Liver (tissue), 3 donors: ENCODE data around the gene SMIM45.

Experiments used
- CTCF ChIP-seq: fragments of 150-350 bp; IDR thresholded peaks from 2 replicates; pipeline ENCODE4 v1.5.1; 2017; ENCODE audit warnings: improper control_type of control experiment, low read depth, low read length; ENCODE audit not compliant: missing input control
- EGR1 ChIP-seq, 2 donors: IDR thresholded peaks; 2 replicates each; pipeline ENCODE4 v1.6.1; 2016 to 2018; ENCODE audit warnings: antibody characterized with exemption in 2 of 2, low read depth in 2 of 2
- JUND ChIP-seq, 2 donors: IDR thresholded peaks; 2 replicates each; pipeline ENCODE4 v1.6.1; 2016; ENCODE audit warnings: antibody characterized with exemption in 2 of 2
- NR2F2 ChIP-seq: IDR thresholded peaks from 2 replicates; pipeline ENCODE4 v1.6.1; 2016; ENCODE audit warnings: antibody characterized with exemption
- RAD21 ChIP-seq, 2 donors: IDR thresholded peaks; 2 replicates each; pipeline ENCODE4 v1.6.1; 2016; ENCODE audit warnings: antibody characterized with exemption in 2 of 2, mild to moderate bottlenecking in 2 of 2
- RXRA ChIP-seq, 2 donors: IDR thresholded peaks; 2 replicates each; pipeline ENCODE4 v1.6.1; 2017 to 2018; ENCODE audit warnings: antibody characterized with exemption in 2 of 2, mild to moderate bottlenecking in 1 of 2
- SP1 ChIP-seq: IDR thresholded peaks from 2 replicates; pipeline ENCODE4 v1.6.1; 2018; ENCODE audit warnings: antibody characterized with exemption, mild to moderate bottlenecking
- TAF1 ChIP-seq: conservative IDR thresholded peaks from 2 replicates; pipeline ENCODE4 v1.6.1; 2016; ENCODE audit warnings: antibody characterized with exemption, mild to moderate bottlenecking
- YY1 ChIP-seq: IDR thresholded peaks from 2 replicates; pipeline ENCODE4 v1.6.1; 2016; ENCODE audit warnings: antibody characterized with exemption, mild to moderate bottlenecking
- TF ChIP-seq, protein P1 (sequence below): IDR thresholded peaks from 2 replicates; pipeline ENCODE4 v1.6.1; 2016; ENCODE audit warnings: antibody characterized with exemption
- donor health status: healthy.
- donor health status: healthy.

GRCh38 chr22:41957941-41958556, 6.1 kb downstream of the SMIM45 start:
- no peak for TF ChIP-seq EGR1 (IDR thresholded peaks at IDR 0.05; ENCODE audit: low read depth in 2 of 2)
- TF ChIP-seq RAD21 (IDR thresholded peaks at IDR 0.05): no peak
- no peak for TF ChIP-seq CTCF
- no peak for TF ChIP-seq TAF1
- no peak for TF ChIP-seq SP1
- no peak for TF ChIP-seq JUND (IDR thresholded peaks at IDR 0.05)
- TF ChIP-seq NR2F2: no peak
- TF ChIP-seq, protein P1, sequence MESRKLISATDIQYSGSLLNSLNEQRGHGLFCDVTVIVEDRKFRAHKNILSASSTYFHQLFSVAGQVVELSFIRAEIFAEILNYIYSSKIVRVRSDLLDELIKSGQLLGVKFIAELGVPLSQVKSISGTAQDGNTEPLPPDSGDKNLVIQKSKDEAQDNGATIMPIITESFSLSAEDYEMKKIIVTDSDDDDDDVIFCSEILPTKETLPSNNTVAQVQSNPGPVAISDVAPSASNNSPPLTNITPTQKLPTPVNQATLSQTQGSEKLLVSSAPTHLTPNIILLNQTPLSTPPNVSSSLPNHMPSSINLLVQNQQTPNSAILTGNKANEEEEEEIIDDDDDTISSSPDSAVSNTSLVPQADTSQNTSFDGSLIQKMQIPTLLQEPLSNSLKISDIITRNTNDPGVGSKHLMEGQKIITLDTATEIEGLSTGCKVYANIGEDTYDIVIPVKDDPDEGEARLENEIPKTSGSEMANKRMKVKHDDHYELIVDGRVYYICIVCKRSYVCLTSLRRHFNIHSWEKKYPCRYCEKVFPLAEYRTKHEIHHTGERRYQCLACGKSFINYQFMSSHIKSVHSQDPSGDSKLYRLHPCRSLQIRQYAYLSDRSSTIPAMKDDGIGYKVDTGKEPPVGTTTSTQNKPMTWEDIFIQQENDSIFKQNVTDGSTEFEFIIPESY: no peak
- no peak for TF ChIP-seq RXRA (IDR thresholded peaks at IDR 0.05)
- TF ChIP-seq YY1: no peak
